Activated CD8-positive, alpha-beta T cell treated with anti-CD3 and anti-CD28 coated beads, Interleukin-2, amount 10 ng/mL, durations not matched to agents 7 days and 5 days (primary cell): ENCODE data around the gene PNKD. TPM values are rescaled to one million over a fixed set of nuclear protein-coding genes. Genes with fewer than 3 reads are reported as not detected.

Experiments
- ATAC-seq: fragments of 150-1000 bp; cut with Tn5 transposase; one replicate; pipeline ENCODE4 v1.10.0; 2021; ENCODE audit warnings: moderate library complexity
- CTCF ChIA-PET: fragments of 350-600 bp; sonication (Branson Sonifier 250); formaldehyde crosslinking; loops from one replicate; lab custom pipeline; 2021; ENCODE audit warnings: antibody characterized with exemption; lab: Charles Lee
- POLR2A ChIA-PET: fragments of 350-600 bp; sonication (Branson Sonifier 250); formaldehyde crosslinking; loops from one replicate; lab custom pipeline; 2021; ENCODE audit warnings: antibody characterized with exemption; lab: Charles Lee
- DNase-seq: peaks from one replicate; pipeline ENCODE4 v3.0.0-alpha.2; 2020
- H3K27ac Mint-ChIP-seq: one replicate; pipeline ENCODE4 v1.8.0; 2021; ENCODE audit warnings: mild to moderate bottlenecking, mixed read lengths
- H3K27me3 Mint-ChIP-seq: one replicate; pipeline ENCODE4 v1.8.0; 2021; ENCODE audit warnings: low read depth, mixed read lengths
- H3K36me3 Mint-ChIP-seq: one replicate; pipeline ENCODE4 v1.8.0; 2021; ENCODE audit warnings: low read depth, mixed read lengths
- H3K4me1 Mint-ChIP-seq: one replicate; pipeline ENCODE4 v1.8.0; 2021; ENCODE audit warnings: low read depth, mixed read lengths
- H3K4me3 Mint-ChIP-seq: one replicate; pipeline ENCODE4 v1.8.0; 2021; ENCODE audit warnings: mild to moderate bottlenecking, mixed read lengths
- H3K9me3 Mint-ChIP-seq: one replicate; pipeline ENCODE4 v1.8.0; 2022; ENCODE audit warnings: mixed read lengths; ENCODE audit not compliant: insufficient read depth
- total RNA-seq, 2 experiments: library from RNA; stranded (reverse); gene quantifications; one replicate each; pipeline ENCODE4 v1.2.3, GENCODE V29; 2021

PNKD gene
- total RNA-seq, 2 experiments from 2014 or later = 36.7 to 37.6 TPM

DNA sequence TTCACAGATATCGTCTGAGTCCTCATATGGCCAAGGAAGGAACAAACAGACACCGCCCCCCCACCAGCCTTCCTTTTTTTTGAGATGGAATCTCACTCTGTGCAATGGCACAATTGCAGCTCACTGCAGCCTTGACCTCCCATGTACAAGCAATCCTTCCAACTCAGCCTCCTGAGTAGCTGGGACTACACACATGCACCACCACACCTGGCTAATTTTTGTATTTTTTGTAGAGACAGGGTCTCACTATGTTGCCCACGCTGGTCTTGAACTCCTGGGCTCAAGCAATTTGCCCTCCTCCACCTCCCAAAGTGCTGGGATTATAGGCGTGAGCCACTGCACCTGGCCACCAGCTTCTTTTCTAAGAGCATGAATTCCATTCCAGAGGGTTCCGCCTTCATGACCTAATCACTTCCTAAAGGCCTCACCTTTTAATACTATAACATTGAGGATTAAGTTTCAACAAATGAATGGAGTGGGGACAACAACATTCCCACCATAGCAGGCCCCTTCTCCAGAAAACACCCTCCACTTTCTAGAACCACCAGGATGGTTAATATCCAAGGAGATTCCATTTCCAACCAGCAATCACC lies 24.2 kb downstream of the PNKD start:
- no peaks in the 10 kb centered on the region for H3K9me3 Mint-ChIP-seq
- no peak overlapping the region for H3K4me3 Mint-ChIP-seq
- peaks cover 42% of the 10 kb centered on the region for H3K4me1 Mint-ChIP-seq
- H3K27me3 Mint-ChIP-seq = no peaks in the 10 kb centered on the region
- H3K36me3 Mint-ChIP-seq = peaks cover 3% of the 10 kb centered on the region
- DNase-seq = no peak
- CTCF ChIA-PET = interaction anchor here (0.7 to 3.1 kb wide), 5 partner anchors 9 to 114 kb away, joined by 3 to 17 read pairs (median 5); partner anchors contain the start of gene CATIP
- ATAC-seq = no peak
- POLR2A ChIA-PET = interaction anchor here (1.2 kb wide), 1 partner anchor 8 kb away, joined by 4 read pairs; no protein-coding TSS in a partner anchor
- no peak overlapping the region for H3K27ac Mint-ChIP-seq

DNA sequence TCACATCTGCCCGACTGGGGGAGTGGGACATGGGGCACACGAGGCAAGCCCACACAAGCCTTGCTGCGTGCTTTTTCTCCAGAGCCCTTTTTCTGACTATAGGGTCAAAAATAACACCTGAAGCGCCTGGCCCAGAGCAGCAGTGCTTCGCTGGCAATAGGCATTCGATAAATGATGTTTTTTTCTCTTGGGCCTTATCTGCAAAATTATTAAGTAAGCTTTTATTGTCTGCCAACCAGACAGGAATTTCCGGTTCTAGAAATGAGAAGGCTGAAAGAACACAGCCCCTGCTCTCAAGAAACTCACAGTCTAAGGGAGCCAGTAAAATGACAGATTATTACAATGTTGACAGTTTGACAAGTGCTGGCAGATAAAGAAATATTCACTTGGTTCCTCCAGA lies 24.7 kb downstream of the PNKD start:
- no peaks in the 10 kb centered on the region for H3K9me3 Mint-ChIP-seq
- no peak overlapping the region for H3K4me3 Mint-ChIP-seq
- ATAC-seq (no peak), DNase-seq (no peak)
- CTCF ChIA-PET = interaction anchor here (0.7 to 3.1 kb wide), 7 partner anchors 8 to 553 kb away, joined by 3 to 17 read pairs (median 5); partner anchors contain the start of genes AAMP, CATIP and PNKD
- H3K4me1 Mint-ChIP-seq = peaks cover 37% of the 10 kb centered on the region
- POLR2A ChIA-PET = interaction anchor here (1.2 kb wide), 1 partner anchor 8 kb away, joined by 4 read pairs; no protein-coding TSS in a partner anchor
- H3K27ac Mint-ChIP-seq = peak overlapping the region; percentile 20
- no peaks in the 10 kb centered on the region for H3K36me3 Mint-ChIP-seq
- H3K27me3 Mint-ChIP-seq = no peaks in the 10 kb centered on the region

DNA sequence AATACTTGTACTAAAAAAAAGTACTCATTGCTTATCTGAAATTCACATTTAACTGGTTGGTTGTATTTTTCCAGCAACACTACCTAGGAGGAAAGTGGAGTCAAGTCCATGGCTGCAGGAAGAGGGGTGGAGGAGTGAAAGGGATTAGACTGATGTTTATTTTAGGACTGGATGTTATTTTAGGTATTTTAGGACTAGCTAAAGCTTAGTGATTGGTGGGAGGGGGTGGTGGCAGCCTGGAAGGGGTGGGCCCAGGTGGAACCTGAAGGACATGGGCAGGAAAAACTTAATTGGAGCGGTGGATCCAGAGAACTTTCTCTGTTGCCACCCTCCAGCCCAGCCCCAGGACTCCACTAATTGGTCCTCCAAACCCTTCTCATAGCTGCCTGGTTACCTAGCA lies 25.9 kb downstream of the PNKD start:
- Mint-ChIP-seq H3K9me3 (no peaks in the 10 kb centered on the region), H3K4me3 (no peak overlapping the region), H3K27ac (no peak overlapping the region), H3K27me3 (no peaks in the 10 kb centered on the region), H3K36me3 (no peaks in the 10 kb centered on the region), H3K4me1 (peaks cover 27% of the 10 kb centered on the region)
- no peak for DNase-seq
- ChIA-PET POLR2A (no interaction called here), CTCF (interaction anchor here (1.1 to 3.1 kb wide), 5 partner anchors 9 to 552 kb away, joined by 3 to 17 read pairs (median 5); partner anchors contain the start of gene CATIP)
- no peak for ATAC-seq

DNA sequence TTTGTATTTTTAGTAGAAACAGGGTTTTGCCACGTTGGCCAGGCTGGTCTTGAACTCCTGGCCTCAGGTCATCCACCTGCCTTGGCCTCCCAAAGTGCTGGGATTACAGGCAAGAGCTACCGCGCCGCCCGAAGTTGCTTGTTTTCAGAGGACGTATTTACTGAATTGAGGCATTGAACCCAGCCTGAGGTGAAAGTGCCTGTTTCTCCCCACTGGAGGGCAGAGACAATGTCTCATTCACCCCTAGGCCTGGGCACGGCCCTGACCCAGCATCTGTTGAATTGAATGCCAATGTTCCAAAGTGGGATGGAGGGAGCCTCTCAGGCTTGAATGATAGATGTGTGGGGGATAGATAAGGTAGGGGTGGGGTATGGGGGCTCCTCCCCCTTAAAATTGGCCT lies 26.5 kb downstream of the PNKD start:
- Mint-ChIP-seq H3K27ac (no peak overlapping the region), H3K4me3 (no peak overlapping the region), H3K9me3 (no peaks in the 10 kb centered on the region), H3K27me3 (no peaks in the 10 kb centered on the region), H3K4me1 (peaks cover 27% of the 10 kb centered on the region), H3K36me3 (no peaks in the 10 kb centered on the region)
- ATAC-seq (no peak), DNase-seq (no peak)
- ChIA-PET POLR2A (interaction anchor here (0.6 kb wide), 1 partner anchor 375 kb away, joined by 4 read pairs; the partner anchor contains the start of genes RNF25 and STK36), CTCF (interaction anchor here (1.1 to 3.1 kb wide), 3 partner anchors 10 to 60 kb away, joined by 5 to 17 read pairs (median 16); partner anchors contain the start of gene CATIP)

DNA sequence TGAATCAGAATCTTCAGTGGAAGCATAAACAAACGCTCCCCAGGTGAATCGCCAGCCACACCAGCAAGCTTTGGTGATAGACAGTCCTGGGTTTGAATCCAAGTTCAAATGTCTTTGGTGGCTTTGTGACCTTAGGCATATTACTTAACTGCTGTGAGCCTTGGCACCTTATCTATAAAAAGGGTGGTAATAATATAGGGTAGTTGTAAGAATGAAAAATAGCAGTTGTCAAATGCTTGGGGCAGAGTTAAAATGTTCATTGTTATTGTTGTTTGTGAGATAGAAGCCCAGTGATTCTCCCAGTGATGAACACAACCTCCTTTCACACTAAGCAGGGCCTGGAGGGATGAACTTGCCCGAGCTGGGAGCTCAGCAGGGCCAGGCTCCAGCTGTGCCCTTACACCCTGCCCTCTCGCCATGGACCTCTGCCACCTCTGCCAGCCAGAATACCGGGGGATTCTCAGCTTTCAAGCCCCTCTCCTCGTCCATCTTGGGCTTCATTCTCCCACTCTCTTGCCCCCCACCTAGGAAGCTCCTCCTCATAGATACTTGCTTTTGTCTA lies 28.1 kb downstream of the PNKD start:
- Mint-ChIP-seq H3K4me1 (peaks cover 18% of the 10 kb centered on the region), H3K4me3 (no peak overlapping the region)
- POLR2A ChIA-PET = interaction anchor here (1.0 kb wide), 1 partner anchor 11 kb away, joined by 5 read pairs; no protein-coding TSS in a partner anchor

DNA sequence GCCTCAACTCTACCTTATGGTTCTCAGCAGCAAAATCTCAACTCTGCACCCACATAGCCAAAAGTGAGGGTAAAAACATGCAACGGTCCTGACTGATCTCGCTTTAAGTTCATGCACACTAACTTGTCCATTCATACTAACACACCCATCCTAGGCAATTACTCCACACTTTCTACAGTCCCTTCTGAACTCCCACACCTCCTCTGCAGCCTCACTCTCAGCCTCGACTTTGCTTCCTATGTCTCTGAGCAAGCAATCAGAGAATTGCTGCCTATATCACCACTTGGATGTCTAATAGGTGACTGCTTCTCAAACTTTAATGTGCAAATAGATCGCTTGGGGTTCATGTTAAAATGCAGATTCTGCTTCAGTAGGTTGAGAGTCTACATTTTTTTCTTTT lies 29.8 kb downstream of the PNKD start:
- H3K4me3 Mint-ChIP-seq = no peak overlapping the region
- DNase-seq = no peak
- ATAC-seq = no peak
- no peaks in the 10 kb centered on the region for H3K9me3 Mint-ChIP-seq
- H3K4me1 Mint-ChIP-seq = peaks cover 7% of the 10 kb centered on the region
- ChIA-PET CTCF (interaction anchor here (0.9 to 2.1 kb wide), 4 partner anchors 10 to 91 kb away, joined by 3 to 8 read pairs (median 4); partner anchors contain the start of gene CATIP), POLR2A (no interaction called here)
- no peaks in the 10 kb centered on the region for H3K36me3 Mint-ChIP-seq
- H3K27ac Mint-ChIP-seq = no peak overlapping the region
- no peaks in the 10 kb centered on the region for H3K27me3 Mint-ChIP-seq

More for the DNA sequence above, 28.1 kb downstream of the PNKD start:
- H3K27me3 Mint-ChIP-seq = no peaks in the 10 kb centered on the region
- no peaks in the 10 kb centered on the region for H3K36me3 Mint-ChIP-seq
- ATAC-seq (no peak), DNase-seq (no peak)
- no peaks in the 10 kb centered on the region for H3K9me3 Mint-ChIP-seq
- peak overlapping the region; percentile 0 for H3K27ac Mint-ChIP-seq
- CTCF ChIA-PET = interaction anchor here (0.7 to 2.1 kb wide), 6 partner anchors 8 to 92 kb away, joined by 3 to 8 read pairs (median 4); partner anchors contain the start of genes AAMP, CATIP and PNKD

DNA sequence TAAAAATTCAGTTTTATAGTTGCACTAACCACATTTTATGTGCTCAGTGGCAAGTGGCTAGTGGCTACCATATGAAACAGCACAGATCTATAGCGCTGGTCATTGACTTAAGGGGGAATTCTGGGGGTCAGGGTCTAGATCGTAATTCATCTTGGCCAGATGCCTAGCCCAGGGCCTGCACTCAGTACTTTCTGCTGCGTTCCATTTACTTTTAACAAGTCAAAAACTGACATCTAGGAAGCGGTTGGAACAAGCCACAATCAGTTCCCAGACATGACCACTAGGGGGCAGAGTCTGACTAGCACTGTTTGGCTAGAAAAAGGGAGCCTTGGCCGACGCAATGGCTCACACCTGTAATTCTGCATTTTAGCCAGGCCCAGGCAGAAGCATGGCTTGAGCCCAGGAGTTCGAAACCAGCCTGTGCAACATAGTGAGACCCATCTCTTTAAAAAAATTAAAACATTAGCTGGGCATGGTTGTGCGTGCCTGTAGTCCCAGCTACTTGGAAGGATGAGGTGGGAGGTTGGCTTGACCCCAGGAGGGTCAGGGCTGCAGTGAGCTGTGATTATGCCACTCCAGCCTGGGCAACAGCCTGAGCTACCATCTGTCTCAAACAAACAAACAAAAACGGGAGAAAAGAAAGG lies 31.0 kb downstream of the PNKD start:
- POLR2A ChIA-PET = interaction anchor here (1.0 to 1.5 kb wide), 2 partner anchors 31 to 95 kb away, joined by 4 to 7 read pairs; partner anchors contain the start of gene PNKD
- no peaks in the 10 kb centered on the region for H3K9me3 Mint-ChIP-seq
- DNase-seq (peak; percentile 95), ATAC-seq (peak; percentile 88)
- CTCF ChIA-PET = interaction anchor here (0.8 to 4.3 kb wide), 26 partner anchors 10 to 347 kb away, joined by 3 to 62 read pairs (median 4); partner anchors contain the start of genes AAMP, CATIP, PNKD and TMBIM1
- peaks cover 7% of the 10 kb centered on the region for H3K4me1 Mint-ChIP-seq
- H3K36me3 Mint-ChIP-seq = no peaks in the 10 kb centered on the region
- H3K27ac Mint-ChIP-seq = peak overlapping the region; percentile 46
- no peak overlapping the region for H3K4me3 Mint-ChIP-seq
- H3K27me3 Mint-ChIP-seq = no peaks in the 10 kb centered on the region

DNA sequence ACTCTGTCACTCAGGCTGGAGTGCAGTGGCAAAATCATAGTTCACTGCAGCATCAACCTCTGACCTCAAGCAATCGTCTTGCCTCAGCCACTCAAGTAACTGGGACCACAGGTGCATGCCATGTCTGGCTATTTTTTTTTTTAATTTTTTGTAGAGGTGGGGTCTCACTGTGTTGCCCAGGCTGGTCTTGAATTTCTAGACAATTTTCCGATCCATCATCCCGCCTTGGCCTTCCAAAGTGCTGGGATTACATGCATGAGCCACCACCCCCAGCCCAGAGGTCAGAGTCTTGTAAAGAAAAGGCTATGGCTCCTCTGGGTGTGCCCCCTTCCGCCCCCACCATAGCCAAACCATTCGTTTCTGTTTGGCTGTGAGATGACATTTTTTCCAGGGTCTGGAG lies 35.1 kb downstream of the PNKD start:
- H3K4me3 Mint-ChIP-seq = no peak overlapping the region
- no peaks in the 10 kb centered on the region for H3K36me3 Mint-ChIP-seq
- H3K27ac Mint-ChIP-seq = no peak overlapping the region
- ChIA-PET CTCF (interaction anchor here (0.6 to 4.3 kb wide), 2 partner anchors 14 to 52 kb away, joined by 3 to 62 read pairs; partner anchors contain the start of gene CATIP), POLR2A (no interaction called here)
- DNase-seq = no peak
- H3K4me1 Mint-ChIP-seq = peaks cover 16% of the 10 kb centered on the region
- ATAC-seq = no peak
- H3K9me3 Mint-ChIP-seq = no peaks in the 10 kb centered on the region
- no peaks in the 10 kb centered on the region for H3K27me3 Mint-ChIP-seq

DNA sequence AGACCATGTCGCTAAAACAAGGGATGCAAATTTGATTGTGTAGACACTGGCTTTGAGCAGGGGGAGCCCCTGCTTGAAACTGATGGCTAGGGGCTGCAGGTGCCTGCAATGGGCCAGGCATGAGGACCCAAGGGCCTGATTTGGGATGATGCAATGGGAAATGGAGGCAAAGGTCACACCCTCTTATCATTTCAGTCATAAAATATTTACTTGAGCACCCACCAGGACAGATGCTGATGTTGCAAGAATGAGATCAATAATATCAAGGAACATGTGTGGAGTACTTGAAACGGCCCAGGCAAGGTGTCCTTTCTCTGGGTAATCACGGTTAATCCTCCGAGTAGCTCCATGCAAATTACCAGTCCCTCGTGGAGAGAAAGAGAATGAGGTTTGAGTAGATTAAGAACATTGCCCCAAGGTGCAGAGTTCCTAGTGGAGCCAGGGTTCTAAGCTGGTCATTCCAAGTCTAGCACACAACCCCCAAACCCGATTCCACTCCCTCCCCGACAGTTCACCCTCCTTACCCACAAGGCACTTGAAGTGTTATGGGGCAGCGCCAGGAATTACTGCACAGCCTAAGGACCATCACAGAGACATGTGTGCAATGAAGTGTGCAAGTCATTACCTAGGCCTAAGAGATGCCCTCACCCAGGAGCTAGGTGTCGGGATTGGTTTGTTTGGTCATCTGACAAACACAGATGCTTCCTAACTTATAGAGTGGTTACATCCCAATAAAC lies 36.0 kb downstream of the PNKD start:
- DNase-seq (no peak), ATAC-seq (no peak)
- no peaks in the 10 kb centered on the region for H3K36me3 Mint-ChIP-seq
- H3K4me3 Mint-ChIP-seq = no peak overlapping the region
- peaks cover 13% of the 10 kb centered on the region for H3K4me1 Mint-ChIP-seq
- no peak overlapping the region for H3K27ac Mint-ChIP-seq
- H3K27me3 Mint-ChIP-seq = no peaks in the 10 kb centered on the region
- ChIA-PET CTCF (interaction anchor here (0.7 to 2.9 kb wide), 4 partner anchors 14 to 50 kb away, joined by 3 to 12 read pairs (median 4); partner anchors contain the start of genes CATIP, PNKD and TMBIM1), POLR2A (interaction anchor here (0.6 kb wide), 1 partner anchor 15 kb away, joined by 3 read pairs; no protein-coding TSS in a partner anchor)
- H3K9me3 Mint-ChIP-seq = no peaks in the 10 kb centered on the region

DNA sequence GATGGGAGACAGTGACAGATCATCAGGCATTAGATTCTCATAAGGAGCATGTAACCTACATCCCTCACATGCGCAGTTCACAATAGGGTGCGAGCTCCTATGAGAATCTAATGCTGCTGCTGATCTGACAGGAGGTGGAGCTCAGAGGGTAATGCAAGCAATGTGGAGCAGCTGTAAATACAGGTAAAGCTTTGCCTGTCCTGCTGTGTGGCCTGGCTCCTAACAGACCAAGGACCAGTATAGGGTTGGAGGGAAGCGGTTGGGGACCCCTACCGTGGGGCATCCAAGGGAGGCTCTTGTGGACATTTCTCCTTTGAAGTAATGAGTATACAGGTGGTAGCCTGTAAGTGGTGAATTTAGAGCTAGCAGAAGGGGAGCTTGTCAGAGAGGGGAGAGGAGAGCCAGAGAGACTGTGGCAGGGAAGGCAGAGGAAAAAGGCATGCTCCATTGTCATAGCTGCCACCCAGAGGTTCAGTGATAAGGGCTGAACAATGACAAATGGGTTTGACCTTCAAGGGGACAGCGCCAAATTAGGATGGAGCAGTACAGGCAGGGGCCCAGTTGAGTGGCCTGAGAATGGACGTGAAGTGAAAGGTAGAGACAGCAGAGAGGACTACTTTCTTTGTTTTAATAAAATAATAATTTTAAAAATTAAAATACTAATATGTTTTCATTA lies 37.2 kb downstream of the PNKD start:
- ATAC-seq (no peak), DNase-seq (no peak)
- no peaks in the 10 kb centered on the region for H3K36me3 Mint-ChIP-seq
- peaks cover 9% of the 10 kb centered on the region for H3K4me1 Mint-ChIP-seq
- ChIA-PET CTCF (interaction anchor here (0.9 to 2.9 kb wide), 4 partner anchors 13 to 49 kb away, joined by 3 to 12 read pairs (median 4); partner anchors contain the start of genes CATIP and TMBIM1), POLR2A (no interaction called here)
- H3K27ac Mint-ChIP-seq = no peak overlapping the region
- H3K27me3 Mint-ChIP-seq = no peaks in the 10 kb centered on the region
- H3K9me3 Mint-ChIP-seq = no peaks in the 10 kb centered on the region
- H3K4me3 Mint-ChIP-seq = no peak overlapping the region
